Fibroblast of skin of left quadriceps (primary cell): ENCODE data around the gene TNS2.
"Not testable (repeated sequence)": the region's sequence is repeated elsewhere in the genome, so short reads cannot be mapped to it uniquely, and the experiment has no call there.

Experiments
- DNase-seq, 2 experiments: peaks; one replicate each; pipeline ENCODE4 v3.0.0-alpha.2; 2013; ENCODE audit warnings: low read depth in 2 of 2

The TNS2 gene

DNA sequence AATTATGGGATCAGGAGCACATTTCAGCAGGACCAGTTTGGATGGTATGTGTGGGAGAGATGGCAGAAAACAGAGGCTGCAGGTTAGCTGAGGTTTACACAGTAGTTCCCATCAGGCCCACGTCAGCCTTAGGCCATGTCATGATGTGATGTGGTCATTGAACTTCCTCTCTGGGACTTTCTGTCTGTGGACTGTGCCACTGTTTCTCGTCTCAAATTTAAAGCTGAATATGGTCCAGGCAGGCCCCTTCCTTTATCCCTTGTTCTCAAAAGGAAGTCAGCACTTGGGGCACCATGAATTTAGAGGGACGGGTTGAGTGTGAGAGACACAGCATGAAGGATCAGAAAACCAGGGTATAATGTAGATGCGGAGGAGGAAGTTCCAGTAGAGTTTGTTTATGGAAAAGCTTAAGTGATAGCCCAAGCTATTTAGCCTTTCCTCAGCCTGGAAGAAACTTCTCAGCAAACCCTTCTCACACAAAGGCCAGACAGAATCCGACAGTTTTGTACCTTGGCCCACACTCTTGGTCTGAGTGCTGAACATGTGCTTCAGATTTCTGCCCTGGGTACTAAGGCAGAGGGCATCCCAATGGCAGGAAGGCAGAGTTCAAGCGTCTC lies 44.0 kb downstream of the TNS2 start:
- DNase-seq: no peak

DNA sequence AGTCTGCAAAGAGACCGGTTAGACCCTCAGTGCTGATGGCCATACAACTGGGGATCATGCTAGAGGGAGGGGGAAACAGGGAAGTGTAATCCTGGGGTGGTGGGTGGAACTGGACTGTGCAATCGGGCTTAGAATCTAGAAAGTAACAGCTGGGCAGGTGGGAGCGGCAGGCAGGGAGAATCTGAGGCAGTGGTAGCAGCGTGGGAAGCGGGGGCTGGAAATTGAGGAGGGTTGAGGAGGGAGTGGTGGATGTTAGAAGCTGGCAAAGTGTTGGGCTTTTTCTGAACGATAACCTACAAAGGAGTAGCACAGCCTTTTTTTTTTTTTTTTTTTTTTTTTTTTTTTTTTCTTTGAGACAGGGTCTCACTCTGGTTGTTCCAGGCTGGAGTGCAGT lies 44.5 kb downstream of the TNS2 start:
- DNase-seq: no peak

DNA sequence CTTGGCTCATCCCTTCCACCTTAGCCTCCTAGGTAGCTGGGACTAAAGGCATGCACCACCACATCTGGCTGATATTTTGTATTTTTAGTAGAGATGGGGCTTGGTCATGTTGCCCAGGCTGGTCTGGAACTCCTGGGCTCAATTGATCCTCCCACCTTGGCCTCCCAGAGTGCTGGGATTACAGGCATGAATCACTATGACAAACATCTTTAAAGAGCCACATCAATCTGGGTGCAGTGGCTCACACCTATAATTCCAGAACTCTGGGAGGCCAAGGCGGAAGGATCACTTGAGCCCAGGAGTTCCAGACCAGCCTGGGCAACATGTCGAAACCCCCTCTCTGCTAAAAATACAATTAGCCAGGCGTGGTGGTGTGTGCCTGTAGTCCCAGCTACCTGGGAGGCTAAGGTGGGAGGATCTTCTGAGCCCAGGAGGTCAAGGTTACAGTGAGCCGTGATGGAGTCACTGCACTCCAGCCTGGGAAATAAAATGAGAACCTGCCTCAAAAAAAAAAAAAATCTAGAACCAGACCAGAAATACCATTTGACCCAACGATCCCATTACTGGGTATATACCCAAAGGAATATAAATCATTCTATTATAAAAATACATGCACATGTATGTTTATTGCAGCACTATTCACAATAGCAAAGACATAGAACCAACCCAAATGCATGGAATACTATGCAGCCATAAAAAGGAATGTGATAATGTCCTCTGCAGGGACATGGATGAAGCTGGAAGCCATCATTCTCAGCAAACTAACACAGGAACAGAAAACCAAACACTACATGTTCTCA lies 45.1 kb downstream of the TNS2 start:
- not testable (repeated sequence) for DNase-seq

DNA sequence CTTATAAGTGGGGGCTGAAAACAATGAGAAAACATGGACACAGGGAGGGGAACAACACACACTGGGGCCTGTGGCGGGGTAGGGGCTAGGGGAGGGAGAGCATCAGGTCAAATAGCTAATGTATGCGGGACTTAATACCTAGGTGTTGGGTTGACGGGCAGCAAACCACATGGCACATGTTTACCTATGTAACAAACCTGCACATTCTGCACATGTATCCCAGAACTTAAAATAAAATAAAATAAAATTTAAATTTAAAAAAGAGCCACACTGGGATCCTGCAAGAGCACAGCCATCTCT lies 45.7 kb downstream of the TNS2 start:
- DNase-seq: not testable (repeated sequence)

DNA sequence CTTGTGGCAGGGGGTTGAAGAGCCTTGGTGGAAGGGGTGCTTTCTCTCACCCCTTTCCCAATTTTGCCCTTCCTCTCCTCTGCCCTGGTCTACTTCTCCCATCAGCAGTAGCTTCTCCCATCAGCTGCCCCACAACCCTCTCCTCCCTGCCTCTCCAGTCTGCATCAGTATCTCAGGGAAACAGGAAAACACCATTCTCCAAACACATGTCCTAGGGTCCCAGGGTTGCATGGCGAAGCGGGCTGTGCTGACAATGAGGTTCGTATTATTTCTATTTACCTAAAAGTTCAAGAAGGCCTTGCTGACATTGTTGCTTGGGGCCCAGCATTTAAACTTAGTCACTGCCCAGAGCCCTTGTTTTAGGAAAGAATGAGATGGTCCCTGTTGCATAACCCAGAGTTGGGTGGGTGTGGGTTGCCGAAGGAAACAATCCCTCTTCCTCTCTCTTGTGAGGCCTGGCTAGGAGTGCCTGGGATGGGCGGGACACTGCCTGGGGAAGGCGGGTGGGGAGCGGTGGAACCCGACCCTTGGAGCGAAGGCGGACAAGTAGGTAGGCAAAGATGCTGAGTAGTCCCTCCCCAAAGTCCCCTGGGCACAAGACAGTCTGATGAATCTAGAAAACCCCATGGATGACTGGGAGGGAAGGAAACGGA lies 46.4 kb downstream of the TNS2 start:
- peak; percentile 62 to 72 for DNase-seq

DNA sequence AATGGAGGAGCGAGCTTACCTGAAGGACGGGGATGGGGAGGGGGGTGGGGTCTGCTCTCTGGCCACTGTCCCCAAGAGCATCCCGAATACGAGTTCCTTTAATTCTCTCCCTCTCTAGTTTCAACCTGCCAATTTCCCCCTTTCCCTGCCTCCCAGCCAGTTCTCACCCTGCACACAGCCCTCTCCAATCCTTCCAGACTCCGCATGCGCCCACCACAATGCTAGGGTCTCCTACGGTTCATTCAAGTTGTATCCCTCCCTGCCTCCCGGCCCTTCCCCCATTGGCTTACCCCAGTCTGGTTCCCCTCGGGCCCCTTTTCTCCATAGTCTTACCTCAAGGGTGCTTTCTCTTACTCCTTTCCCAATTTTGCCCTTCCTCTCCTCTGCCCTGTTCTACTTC lies 46.9 kb downstream of the TNS2 start:
- DNase-seq: no peak

DNA sequence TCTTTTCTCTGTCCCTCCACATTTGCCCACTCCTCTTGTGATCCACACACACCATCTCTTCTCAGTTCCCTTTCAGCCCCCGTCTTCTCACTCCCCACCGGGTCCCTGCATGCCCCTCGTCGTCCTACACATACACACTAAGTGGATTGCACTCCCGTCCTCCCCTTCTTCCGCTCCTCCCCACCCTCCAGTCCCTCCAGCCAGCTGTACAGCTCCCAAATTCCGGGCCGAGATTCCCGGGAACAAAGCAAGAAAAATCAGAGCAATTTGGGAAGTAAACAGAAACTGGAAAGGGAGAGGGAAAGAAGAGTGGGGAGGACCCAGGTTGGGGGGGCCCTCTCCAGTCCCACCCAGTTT lies 47.3 kb downstream of the TNS2 start:
- DNase-seq: no peak

DNA sequence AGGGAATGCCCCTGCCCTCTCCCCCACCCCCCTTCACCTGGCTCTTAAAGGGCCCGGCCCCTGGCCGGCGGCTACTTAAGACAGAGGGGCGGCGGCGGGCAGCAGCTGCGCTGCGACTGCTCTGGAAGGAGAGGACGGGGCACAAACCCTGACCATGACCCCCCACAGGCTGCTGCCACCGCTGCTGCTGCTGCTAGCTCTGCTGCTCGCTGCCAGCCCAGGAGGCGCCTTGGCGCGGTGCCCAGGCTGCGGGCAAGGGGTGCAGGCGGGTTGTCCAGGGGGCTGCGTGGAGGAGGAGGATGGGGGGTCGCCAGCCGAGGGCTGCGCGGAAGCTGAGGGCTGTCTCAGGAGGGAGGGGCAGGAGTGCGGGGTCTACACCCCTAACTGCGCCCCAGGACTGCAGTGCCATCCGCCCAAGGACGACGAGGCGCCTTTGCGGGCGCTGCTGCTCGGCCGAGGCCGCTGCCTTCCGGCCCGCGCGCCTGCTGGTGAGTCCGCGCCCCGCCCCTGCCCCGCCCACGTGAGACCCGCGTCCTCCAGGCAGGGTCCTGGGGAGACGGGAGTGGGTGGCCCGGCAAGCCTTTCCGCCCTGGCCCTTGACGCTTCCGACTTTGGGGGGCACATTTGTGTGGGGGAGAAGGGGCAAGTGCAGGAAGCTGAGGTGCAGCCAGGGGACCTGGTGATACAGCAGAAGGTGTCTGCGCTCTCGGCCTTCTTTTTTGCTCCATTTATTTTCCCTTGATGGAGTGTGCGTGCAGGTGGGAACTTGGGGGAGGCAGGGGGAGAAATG lies 47.9 kb downstream of the TNS2 start, which contains the start of gene IGFBP6:
Gene IGFBP6, plus strand, starts transcription at position 104 of the 790 bp plus-strand sequence. Its CDS starts 51 bp downstream, at position 155.
- no peak for DNase-seq

DNA sequence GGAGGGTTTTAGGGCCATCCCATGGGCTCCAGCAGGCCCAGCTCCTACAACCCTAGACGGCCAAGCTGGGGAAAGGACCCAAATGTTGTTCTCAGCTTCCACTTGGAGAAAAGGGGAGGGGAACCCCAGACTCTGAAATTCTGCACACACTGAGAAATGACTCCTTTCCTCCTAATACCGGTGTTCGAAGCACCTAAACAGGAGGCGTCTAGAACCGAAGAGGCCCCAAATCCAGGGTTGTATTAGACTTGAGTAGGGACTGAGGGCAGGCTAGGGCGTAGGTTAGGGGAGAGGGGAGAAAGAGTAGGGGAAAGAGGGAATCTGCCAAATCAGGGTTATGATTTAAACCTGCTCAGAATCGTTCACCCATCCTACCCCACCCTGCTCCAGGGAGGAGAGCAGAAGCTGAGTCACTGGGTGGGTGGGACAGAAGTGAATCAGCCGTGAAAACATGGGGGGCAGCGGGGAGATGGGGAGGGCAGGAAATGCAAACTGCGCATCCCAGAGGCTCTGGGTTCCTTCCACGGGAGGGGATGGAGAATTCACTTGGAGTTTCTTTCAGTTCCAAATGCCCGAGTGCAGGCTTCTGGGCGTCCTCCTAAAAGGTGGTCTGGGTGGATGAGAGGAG lies 48.6 kb downstream of the TNS2 start:
- peak; percentile 54 to 61 for DNase-seq

DNA sequence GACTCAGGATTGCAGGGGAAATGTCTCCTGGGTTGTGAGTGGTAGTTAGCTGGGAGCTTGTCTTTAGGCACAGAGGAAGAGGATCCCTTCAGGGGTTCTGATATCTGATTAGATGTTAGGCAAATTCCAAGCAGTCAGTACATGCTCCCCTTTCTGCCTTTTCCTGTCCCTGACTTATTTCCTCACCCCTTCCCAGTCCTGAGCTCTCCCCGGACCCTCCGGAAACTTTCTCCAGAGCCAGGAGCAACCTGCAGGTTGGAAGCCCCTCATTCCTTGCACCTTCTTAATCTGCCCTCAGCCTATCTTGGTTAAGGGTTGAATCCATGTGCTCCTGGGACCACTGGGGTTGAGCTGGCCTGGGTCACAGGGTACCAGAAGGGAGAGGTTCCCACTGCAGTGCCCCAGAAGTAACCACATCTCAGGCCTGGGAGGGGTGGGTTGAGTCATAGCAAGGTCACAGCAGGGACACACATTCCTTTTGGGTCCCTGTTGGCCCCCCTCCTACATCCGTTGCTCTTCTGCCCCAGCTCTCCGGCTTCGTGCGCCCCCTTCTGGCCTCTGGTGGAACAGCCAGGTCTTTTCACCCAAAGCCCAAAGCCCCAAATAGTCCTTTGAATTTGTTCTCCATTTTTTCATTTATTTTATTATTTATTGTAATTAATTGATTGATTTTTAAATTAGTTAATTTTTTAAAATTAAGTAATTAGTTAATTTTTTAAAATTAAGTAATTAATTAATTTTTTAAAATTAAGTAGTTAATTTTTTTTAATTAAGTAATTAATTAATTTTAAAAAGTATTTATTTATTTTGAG lies 49.4 kb downstream of the TNS2 start:
- peak; percentile 88 to 89 for DNase-seq

DNA sequence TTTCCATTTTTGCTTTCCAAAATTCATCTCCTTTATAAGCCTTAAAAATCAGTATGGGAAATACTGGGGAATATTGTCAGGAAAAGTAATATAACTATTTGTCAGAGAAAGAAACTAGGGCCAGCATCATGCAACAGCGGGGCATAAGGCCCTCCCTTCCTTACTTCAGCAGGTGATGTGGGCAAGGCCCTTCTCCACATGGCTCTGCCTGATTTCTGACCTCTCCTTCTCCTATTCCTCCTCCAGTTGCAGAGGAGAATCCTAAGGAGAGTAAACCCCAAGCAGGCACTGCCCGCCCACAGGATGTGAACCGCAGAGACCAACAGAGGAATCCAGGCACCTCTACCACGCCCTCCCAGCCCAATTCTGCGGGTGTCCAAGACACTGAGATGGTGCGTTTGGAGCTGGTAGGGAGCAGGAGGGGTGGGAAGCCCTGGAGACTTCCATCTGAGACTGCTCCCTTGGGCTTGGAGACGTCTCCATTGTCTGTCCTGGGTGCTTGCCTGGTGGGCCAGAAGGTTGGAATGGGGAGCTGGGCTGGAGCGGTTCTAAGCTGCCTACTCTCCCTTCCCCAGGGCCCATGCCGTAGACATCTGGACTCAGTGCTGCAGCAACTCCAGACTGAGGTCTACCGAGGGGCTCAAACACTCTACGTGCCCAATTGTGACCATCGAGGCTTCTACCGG lies 50.7 kb downstream of the TNS2 start:
- DNase-seq: no peak

DNA sequence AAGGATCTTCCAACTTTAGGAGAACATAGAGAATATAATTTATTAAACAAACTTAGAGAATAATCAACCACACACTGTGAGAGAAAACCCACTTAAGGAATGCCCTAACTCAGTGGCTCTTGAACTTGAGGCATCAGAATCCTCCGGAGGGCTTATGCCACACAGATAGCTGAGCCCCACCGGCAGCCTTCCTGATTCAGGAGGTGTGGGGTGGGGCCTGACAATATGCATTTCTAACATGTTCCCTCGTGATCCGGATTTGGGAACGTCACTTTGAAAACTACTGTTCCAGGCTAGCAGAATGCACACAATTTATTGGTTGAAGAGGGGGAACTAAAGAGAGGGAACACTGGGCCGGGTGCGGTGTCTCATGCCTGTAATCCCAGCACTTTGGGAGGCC lies 51.4 kb downstream of the TNS2 start:
- no peak for DNase-seq

DNA sequence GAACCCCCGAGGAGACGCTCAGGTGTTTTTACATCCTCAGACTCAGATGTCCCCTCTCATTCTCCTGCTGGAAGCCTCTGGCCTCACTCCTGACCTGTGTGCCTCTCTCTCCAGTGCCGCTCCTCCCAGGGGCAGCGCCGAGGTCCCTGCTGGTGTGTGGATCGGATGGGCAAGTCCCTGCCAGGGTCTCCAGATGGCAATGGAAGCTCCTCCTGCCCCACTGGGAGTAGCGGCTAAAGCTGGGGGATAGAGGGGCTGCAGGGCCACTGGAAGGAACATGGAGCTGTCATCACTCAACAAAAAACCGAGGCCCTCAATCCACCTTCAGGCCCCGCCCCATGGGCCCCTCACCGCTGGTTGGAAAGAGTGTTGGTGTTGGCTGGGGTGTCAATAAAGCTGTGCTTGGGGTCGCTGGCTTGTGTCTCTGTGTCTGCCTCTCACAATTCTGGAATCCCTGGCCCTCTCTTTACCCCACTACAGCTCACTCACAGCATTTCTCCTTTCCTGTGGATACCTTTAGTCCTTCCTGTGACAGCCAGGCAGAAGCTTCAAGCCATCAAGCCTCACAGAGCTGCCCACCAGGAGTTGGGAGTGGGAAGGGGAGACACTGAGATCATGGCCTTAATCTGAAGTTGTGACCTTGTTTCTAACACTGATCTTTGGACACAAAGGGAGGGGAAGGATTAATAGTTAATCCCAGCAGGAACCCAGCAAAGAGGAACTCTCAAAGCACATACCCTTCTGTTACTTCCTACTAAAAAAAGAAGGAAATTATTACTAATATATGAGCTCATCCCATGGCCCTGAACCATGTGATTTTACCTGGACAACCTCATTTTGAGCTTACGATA lies 52.3 kb downstream of the TNS2 start:
- DNase-seq: no peak

DNA sequence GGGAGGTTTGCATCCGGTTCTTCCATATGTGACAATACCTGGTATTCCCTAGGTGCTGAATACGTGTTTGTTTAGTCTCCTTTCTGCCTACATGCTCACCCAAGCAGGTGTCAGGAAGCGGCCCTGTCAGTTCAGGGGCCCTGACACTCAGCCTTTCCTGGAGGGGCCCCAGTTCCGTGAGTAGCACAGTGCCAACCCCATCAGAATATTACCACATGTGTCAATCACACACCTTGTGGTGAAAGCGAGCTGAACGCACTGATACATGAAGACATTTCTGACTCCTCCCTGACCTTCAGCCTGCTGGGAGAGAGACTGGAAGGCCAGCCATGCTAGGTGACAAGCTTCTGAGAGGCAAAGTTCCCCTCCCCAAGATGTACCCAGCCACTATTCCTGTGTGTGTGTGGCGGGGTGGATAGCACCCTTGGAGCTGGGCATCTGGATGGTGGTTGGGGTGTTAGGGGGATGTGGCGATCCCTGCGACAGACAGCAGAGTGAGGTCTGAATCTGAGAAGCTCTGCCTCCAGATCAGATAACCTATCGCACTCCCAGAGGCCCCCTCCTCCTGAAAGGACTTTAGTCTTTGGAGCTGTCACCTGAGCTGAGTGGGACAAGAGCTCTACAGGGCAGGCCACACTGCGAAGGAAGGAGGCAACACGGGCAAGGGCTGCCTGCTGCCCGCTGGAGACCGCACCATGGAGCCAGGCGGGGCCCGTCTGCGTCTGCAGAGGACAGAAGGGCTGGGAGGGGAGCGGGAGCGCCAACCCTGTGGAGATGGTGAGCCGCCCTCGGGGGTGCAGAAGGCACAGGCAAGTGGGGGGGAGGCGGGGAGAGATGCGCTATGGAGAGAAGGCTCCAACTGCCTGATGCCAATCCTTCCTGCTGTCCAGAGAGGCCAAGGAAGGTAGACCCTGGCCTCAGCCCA lies 53.3 kb downstream of the TNS2 start, which contains the start of gene SOAT2:
Gene SOAT2, plus strand, starts transcription at position 604 of the 925 bp plus-strand sequence. Its CDS starts 92 bp downstream, at position 696.
- no peak for DNase-seq

DNA sequence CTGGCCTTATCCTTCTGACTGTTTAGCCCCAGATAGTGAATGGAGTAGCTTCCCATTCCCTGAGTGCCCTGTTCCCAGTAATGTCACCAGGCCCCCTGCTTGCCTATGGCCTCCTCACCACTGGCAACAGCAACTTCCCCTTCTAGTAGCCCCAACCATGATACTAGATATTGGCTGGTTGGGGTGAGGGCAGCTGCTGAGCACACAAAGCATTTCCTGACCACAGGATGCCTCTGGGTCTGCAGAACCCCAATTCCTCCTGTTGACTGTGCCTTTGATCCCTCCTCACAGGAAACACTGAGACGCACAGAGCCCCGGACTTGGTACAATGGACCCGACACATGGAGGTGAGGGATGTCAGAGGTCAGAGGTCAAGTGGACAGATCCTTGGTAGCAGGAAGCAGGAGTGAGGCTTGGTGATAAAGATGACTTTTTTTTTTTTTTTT lies 54.0 kb downstream of the TNS2 start:
- DNase-seq: no peak

DNA sequence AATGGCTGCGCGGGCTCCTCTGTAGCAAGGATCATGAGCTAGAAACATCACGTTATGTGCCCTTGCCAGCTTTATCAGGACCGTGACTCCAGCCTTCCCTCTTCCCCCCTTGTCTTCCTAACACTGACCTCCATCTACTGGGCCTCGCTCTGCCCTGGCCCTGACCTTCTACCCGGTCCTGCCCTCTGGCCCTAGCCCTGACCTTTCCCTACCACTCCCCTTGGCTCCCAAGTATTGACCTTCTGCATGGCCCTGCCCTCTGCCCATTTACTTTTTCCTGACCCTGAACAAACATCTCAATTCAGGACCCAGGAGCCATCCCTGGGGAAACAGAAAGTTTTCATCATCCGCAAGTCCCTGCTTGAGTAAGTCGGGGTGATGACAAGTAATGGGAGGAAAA lies 55.4 kb downstream of the TNS2 start:
- no peak for DNase-seq

DNA sequence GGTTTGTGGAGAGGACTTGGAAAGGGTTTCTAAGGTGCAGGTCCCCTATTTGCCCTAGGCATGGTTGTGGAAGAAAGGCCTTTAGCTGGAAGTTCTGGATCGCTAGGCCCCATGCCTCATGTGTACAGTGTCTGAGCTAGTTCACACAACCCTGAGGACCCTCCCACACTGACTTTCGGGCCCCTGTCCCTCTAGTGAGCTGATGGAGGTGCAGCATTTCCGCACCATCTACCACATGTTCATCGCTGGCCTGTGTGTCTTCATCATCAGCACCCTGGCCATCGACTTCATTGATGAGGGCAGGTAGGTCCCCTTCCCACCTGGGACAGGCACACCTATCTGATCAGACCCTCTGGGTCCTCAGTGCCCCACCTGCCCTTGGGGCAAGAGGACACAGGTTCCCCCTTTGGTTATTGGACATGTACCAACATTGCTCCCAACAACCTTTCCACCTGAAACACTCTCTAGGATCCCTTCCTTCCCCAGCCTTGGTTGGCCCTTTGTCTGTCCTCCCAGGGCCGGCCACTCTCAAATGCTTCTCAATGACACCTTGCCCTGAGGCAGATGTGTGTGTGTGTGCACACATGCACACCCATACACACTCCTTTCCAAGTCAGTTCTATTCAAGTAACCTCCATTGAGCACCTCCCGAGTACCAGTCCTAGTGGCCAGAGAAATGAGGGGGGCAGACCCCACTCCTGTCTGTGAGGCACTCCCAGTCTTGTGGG lies 56.0 kb downstream of the TNS2 start:
- DNase-seq: no peak
